GM19467 (cell line): ENCODE measurements around the gene CAD.

Experiments
- ATAC-seq: cut with Tn5 transposase; IDR thresholded peaks from one replicate; pipeline ENCODE4 v1.9.1; 2021; ENCODE audit warnings: mild to moderate bottlenecking, moderate library complexity; ENCODE audit not compliant: unreplicated experiment

Gene CAD

GRCh38 chr2:27275211-27276150 is 58.3 kb downstream of the CAD start, which contains the start of gene DNAJC5G:
Gene DNAJC5G (plus strand): TSS chr2:27275433. CDS start chr2:27276729, 1,296 bp downstream.
- no peak for ATAC-seq

DNA sequence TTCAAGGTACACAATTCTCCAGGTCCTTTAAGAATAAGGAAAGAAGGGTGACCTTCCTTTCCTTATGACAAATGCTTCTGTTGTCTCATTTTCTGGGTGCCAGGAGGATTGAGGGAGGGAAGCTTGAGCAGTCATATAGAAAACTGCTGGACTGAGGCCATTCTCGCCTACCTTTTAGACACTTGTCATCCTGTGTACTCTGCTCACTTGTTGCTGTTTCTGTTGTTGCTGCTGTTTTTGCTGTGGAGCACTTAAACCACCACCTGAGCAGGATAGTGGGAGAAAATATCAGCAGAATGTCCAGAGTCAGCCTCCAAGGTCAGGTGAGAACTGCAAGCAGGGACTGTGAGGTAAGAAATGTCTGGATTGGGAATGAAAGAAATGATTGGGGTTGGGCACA is 60.8 kb downstream of the CAD start:
- no peak for ATAC-seq

DNA sequence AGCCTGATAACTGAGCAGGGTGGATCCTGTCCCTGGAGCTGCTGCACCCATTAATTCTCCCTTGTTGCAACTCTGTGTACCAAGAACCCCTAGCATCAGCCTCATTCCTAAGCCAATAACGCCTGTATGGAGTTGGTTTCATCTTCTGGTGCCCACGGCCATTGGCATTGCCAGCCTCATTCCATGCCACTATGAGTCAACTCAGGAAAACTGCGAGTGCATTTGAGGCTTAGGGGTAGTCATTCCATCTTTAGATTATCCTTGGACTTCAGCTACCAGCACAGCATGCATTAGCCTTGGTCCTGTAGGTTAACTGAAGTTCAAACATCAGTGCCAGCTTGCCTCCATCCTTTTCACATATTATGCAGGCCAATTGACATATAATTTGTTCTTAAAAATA is 63.7 kb downstream of the CAD start:
- no peak for ATAC-seq

DNA sequence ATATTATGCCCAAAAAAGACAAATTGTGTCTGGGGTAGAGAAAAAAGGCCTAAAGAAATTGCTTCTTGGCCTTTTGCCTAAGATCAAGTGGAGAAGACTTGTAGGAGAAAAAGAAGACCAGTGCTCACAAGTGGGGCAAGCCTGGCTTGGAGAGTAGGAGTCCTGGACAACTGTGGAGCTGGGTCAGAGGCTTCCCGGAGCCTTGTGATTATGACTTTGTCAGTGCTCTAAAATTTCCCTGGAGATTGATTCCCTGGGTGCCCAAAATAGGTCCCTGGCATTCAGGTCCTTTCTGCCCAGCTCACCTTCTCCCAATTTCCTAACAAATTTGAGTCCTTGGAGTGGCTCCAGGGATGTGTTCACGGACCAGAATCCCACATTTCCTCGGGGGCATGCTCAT is 64.3 kb downstream of the CAD start:
- ATAC-seq: no peak

DNA sequence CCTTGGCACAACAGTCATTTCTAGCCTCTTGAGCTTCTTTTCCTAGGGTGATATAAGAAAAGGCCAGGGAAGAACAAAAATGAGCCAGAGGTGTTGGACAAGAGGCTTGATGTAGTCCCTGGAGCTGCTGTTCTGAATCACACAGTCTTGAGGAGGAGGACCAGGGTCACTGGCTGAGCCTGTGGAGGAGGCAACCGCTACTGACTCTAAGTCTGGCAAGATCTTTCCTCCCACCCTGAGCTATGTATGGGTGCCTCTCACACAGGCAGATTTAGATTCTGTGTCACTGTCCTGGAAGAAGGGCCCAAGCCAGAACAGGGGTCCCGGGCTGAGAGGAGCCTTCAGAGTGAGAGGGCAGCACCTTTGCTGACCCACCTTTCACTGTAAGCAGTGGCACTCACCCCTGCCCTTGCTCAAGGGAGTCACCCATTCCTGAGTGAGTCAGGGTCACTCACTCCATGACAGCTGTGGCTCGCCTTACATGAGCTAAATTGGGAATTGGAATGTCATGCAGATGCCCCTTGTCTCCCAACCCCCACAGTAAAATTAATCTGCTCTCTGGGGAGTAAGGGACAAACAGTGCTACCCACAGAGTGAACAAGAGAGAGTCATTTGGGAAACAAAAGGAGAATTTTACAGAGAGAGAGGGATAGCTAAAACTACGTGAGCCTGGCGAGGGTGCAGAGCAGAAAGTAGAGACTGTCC is 64.8 kb downstream of the CAD start, which contains the start of gene TRIM54:
TRIM54 (plus strand) TSS at position 575 of the 705 bp plus-strand sequence. CDS start 303 bp downstream, outside the sequence.
- no peak for ATAC-seq

DNA sequence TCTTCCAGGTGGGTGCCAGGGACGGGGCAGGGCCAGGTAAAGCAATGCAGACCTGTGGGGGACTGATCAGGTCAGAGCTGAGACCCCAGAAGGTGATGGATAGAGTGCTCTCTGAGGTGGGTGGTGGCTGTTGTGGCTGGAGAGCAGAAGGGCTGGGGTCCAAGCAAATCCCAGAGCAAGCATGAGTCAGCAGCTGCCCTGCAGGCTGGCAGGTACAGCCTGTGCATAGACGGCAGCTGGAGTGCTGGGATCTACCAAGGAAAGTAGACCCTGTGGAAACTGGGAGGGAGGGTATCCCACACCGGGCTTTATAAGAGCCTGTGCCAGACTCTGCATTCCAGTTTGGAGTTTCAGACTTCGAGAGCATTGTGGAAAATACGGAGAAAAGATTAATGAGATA is 65.7 kb downstream of the CAD start:
- no peak for ATAC-seq

DNA sequence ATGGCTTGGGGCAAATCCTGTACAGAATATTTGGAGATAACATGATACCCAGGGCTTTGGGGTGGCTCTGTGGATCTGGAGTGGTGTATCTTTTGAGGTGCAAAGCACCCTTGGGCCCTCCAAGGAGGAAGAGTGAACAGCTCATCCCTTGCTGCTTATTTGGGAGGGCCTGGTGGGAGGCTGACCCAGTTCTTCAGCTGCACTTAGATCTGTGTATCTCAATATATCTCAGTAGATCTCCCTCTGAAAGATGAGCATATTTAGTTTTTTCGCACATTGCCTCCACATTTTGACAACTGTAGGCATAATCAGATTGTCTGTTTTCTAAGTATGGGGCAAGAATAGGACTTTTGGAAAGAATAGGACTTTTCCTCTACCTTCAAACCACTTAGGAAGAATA is 67.8 kb downstream of the CAD start:
- no peak for ATAC-seq

- ATAC-seq: no peak
These were observed 68.3 kb downstream of the CAD start for GRCh38 chr2:27285481-27285880.

- ATAC-seq: no peak
These were observed 71.4 kb downstream of the CAD start for GRCh38 chr2:27288610-27289009.

GRCh38 chr2:27290549-27290948 is 73.4 kb downstream of the CAD start:
- ATAC-seq: no peak

- ATAC-seq: no peak
These were observed 74.7 kb downstream of the CAD start for GRCh38 chr2:27291865-27292264.
